K562 (cell line): ENCODE measurements around the gene DLGAP1. TPM values are rescaled to one million over a fixed set of nuclear protein-coding genes. Genes with fewer than 3 reads are reported as not detected.

ENCODE experiments used
- ATAC-seq: fragments of 200-7000 bp; cut with Tn5 transposase; 3 replicates; pipeline ENCODE4 v1.9.1; 2020; ENCODE audit warnings: moderate library complexity
- BruUV-seq: library from RNA; stranded (reverse); fragments of 400-500 nt; replicated peaks from 2 replicates; lab custom pipeline; 2021; lab: Mats Ljungman, UMichigan
- CTCF ChIA-PET: fragments of 300-600 bp; formaldehyde crosslinking; extraction: SDS; loops from one replicate; lab custom pipeline; 2021; ENCODE audit warnings: low intra/inter-chr PET ratio; lab: Yijun Ruan, JAX
- POLR2A ChIA-PET: fragments of 300-600, 350-650 bp; sonication (Branson Sonifier 250); formaldehyde crosslinking; extraction: SDS; loops from one replicate; lab custom pipeline; 2021; ENCODE audit warnings: antibody characterized with exemption, inconsistent platforms; lab: Yijun Ruan, JAX
- DNase-seq, 4 experiments: peaks; one replicate each; pipeline versions ENCODE4 v3.0.0 to v3.0.0-alpha.2; 2011 to 2018; ENCODE audit warnings: low spot score in 3 of 4, mixed read lengths in 3 of 4; ENCODE audit errors: extremely low read depth in 1 of 4
- FAIRE-seq: peaks from 2 replicates; lab custom pipeline; 2011; peaks lifted over from hg19 to GRCh38; lab: Jason Lieb, UNC
- H2AFZ ChIP-seq: 2 replicates; pipeline ENCODE4 v1.6.0; 2011; ENCODE audit warnings: low read depth, low read length, control low read depth, inconsistent platforms
- H3K27ac ChIP-seq: fragments of 200-600 bp; 3 replicates; pipeline ENCODE4 v1.8.0; 2011; ENCODE audit warnings: low read depth, mild to moderate bottlenecking, control low read depth, inconsistent platforms, low read length, moderate library complexity, mixed read lengths; ENCODE audit errors: extremely low read depth
- H3K27me3 ChIP-seq, 2 experiments: fragments of 300-600 bp in 1 of 2; 2 replicates in 1 of 2; 3 replicates in 1 of 2; pipeline versions ENCODE4 v1.6.0 to v1.8.0; 2011; ENCODE audit warnings: inconsistent platforms in 2 of 2, low read length in 2 of 2, mild to moderate bottlenecking in 1 of 2, mixed read lengths in 1 of 2, moderate library complexity in 1 of 2; ENCODE audit not compliant: control insufficient read depth in 2 of 2, insufficient read depth in 2 of 2
- H3K36me3 ChIP-seq: fragments of 300-600 bp; 3 replicates; pipeline ENCODE4 v1.8.0; 2011; ENCODE audit warnings: mild to moderate bottlenecking, low read length, inconsistent platforms; ENCODE audit not compliant: control insufficient read depth, insufficient read depth
- H3K4me1 ChIP-seq, 2 experiments: fragments of 200-600 bp in 1 of 2; replicated peaks in 1 of 2; 2 replicates in 1 of 2; 3 replicates in 1 of 2; pipeline versions ENCODE4 v1.5.1 to v1.8.0; 2011; ENCODE audit warnings: inconsistent platforms in 2 of 2, low read length in 2 of 2, mild to moderate bottlenecking in 1 of 2, mixed read lengths in 1 of 2, moderate library complexity in 1 of 2; ENCODE audit not compliant: control insufficient read depth in 2 of 2, insufficient read depth in 2 of 2
- H3K4me2 ChIP-seq: 2 replicates; pipeline ENCODE4 v1.6.1; 2011; ENCODE audit warnings: low read length, control low read depth, inconsistent platforms, mixed read lengths; ENCODE audit not compliant: insufficient read depth
- H3K4me3 ChIP-seq: fragments of 200-600 bp; sonication (generic), shearing (Covaris generic); 2 replicates; pipeline ENCODE4 v1.5.1; 2016; ENCODE audit warnings: control low read depth, inconsistent platforms
- H3K79me2 ChIP-seq: fragments of 200-600 bp; 3 replicates; pipeline ENCODE4 v1.8.0; 2011; ENCODE audit warnings: low read length, inconsistent platforms; ENCODE audit not compliant: control insufficient read depth, insufficient read depth
- H3K9ac ChIP-seq, 2 experiments: 2 replicates each; pipeline versions ENCODE4 v1.6.0 to v1.6.1; 2011; ENCODE audit warnings: low read depth in 2 of 2, low read length in 2 of 2, control low read depth in 1 of 2, inconsistent platforms in 1 of 2, mild to moderate bottlenecking in 1 of 2, mixed read lengths in 1 of 2; ENCODE audit not compliant: insufficient read depth in 1 of 2
- H3K9me1 ChIP-seq: one replicate; pipeline ENCODE4 v1.6.0; 2011; ENCODE audit warnings: inconsistent platforms, mild to moderate bottlenecking, low read length, moderate library complexity; ENCODE audit not compliant: control insufficient read depth, insufficient read depth
- H3K9me3 ChIP-seq: replicated peaks from 2 replicates; pipeline ENCODE4 v1.5.1; 2011; ENCODE audit warnings: low read depth, low read length, inconsistent platforms; ENCODE audit not compliant: control insufficient read depth, insufficient read depth
- H4K20me1 ChIP-seq: replicated peaks from 2 replicates; pipeline ENCODE4 v1.6.1; 2011; ENCODE audit warnings: low read length, inconsistent platforms, mixed read lengths; ENCODE audit not compliant: control insufficient read depth, insufficient read depth
- CHD1 ChIP-seq: fragments of 200-600 bp; sonication (generic); IDR thresholded peaks from one replicate; pipeline ENCODE4 v1.6.1; 2012; ENCODE audit warnings: mild to moderate bottlenecking, moderate library complexity, low read length, inconsistent platforms
- ERF ChIP-seq: fragments of 450-650 bp; formaldehyde crosslinking; IDR thresholded peaks from 2 replicates; pipeline ENCODE4 v1.4.0; 2020; ENCODE audit warnings: mild to moderate bottlenecking, mixed read lengths
- ETV1 ChIP-seq: fragments of 450-650 bp; conservative IDR thresholded peaks from 2 replicates; pipeline ENCODE4 v1.6.1; 2016; ENCODE audit warnings: missing genetic modification characterization, control low read depth, low read depth, missing compliant biosample characterization
- FOXA3 ChIP-seq, 2 experiments: fragments of 450-650 bp in 1 of 2; sonication (generic) in 1 of 2; formaldehyde crosslinking; IDR thresholded peaks in 1 of 2; conservative IDR thresholded peaks in 1 of 2; 2 replicates each; pipeline versions ENCODE4 v1.4.0 to v1.8.0; 2020 to 2022; ENCODE audit warnings: mild to moderate bottlenecking in 2 of 2, missing genetic modification reagents in 1 of 2
- GABPB1 ChIP-seq: sonication (generic); formaldehyde crosslinking; IDR thresholded peaks from 2 replicates; pipeline ENCODE4 v1.8.0; 2022; ENCODE audit warnings: mild to moderate bottlenecking, missing genetic modification reagents
- JUNB ChIP-seq: fragments of 450-650 bp; formaldehyde crosslinking; conservative IDR thresholded peaks from 2 replicates; pipeline ENCODE4 v1.4.0; 2020; ENCODE audit warnings: mild to moderate bottlenecking
- MAFK ChIP-seq: IDR thresholded peaks from 2 replicates; pipeline ENCODE4 v1.6.1; 2011; ENCODE audit warnings: low read length, improper control_type of control experiment
- MCM5 ChIP-seq: fragments of 450-650 bp; IDR thresholded peaks from 2 replicates; pipeline ENCODE4 v1.6.1; 2016; ENCODE audit warnings: low read depth
- MEF2D ChIP-seq: conservative IDR thresholded peaks from 2 replicates; pipeline ENCODE4 v1.6.1; 2016; ENCODE audit warnings: low read depth, missing genetic modification characterization, missing compliant biosample characterization
- PHTF2 ChIP-seq: fragments of 250-450 bp; sonication (Bioruptor Pico); IDR thresholded peaks from 2 replicates; pipeline ENCODE4 v1.5.0; 2021; ENCODE audit warnings: mild to moderate bottlenecking
- POLR2AphosphoS5 ChIP-seq: IDR thresholded peaks from 2 replicates; pipeline ENCODE4 v1.6.1; 2011; ENCODE audit warnings: mild to moderate bottlenecking, low read depth, low read length, moderate library complexity; ENCODE audit not compliant: control insufficient read depth, insufficient read depth
- PTRF ChIP-seq: fragments of 450-650 bp; IDR thresholded peaks from 2 replicates; pipeline ENCODE4 v1.6.1; 2016; ENCODE audit warnings: mild to moderate bottlenecking, missing genetic modification characterization, missing compliant biosample characterization
- RCOR1 ChIP-seq, 2 experiments: IDR thresholded peaks; 2 replicates each; pipeline ENCODE4 v1.6.1; 2012; ENCODE audit warnings: low read depth in 2 of 2, low read length in 2 of 2, borderline replicate concordance in 1 of 2, improper control_type of control experiment in 1 of 2
- RNF2 ChIP-seq: sonication (generic); IDR thresholded peaks from 2 replicates; pipeline ENCODE4 v1.6.1; 2016
- STAT5A ChIP-seq: IDR thresholded peaks from 2 replicates; pipeline ENCODE4 v1.6.1; 2012; ENCODE audit warnings: low read length, inconsistent platforms, borderline replicate concordance
- ZNF165 ChIP-seq: fragments of 250-450 bp; sonication (Bioruptor Pico); IDR thresholded peaks from 2 replicates; pipeline ENCODE4 v1.4.0; 2020; ENCODE audit warnings: borderline replicate concordance
- ZNF551 ChIP-seq: fragments of 250-450 bp; sonication (Bioruptor Pico); IDR thresholded peaks from 2 replicates; pipeline ENCODE4 v1.5.0; 2021; ENCODE audit warnings: mild to moderate bottlenecking, moderate library complexity
- ZNF707 ChIP-seq: fragments of 250-450 bp; sonication (Bioruptor Pico); conservative IDR thresholded peaks from 2 replicates; pipeline ENCODE4 v1.8.0; 2022; ENCODE audit warnings: inconsistent platforms, mild to moderate bottlenecking, moderate library complexity
- WGBS: fragments of 100-300 bp; shearing (Covaris generic); methylation state at CpG from one replicate; pipeline ENCODE4 v1.1.6; 2016; ENCODE audit warnings: low coverage, mixed read lengths; ENCODE audit not compliant: insufficient coverage; ENCODE audit errors: missing lambda C conversion rate; 5-methylcytosine and 5-hydroxymethylcytosine counted together
- in situ Hi-C: fragments of 300-500 bp; cut with MboI; formaldehyde crosslinking; loops from 4 replicates; pipeline ENCODE4 v1.15.0; 2018; ENCODE audit warnings: inconsistent platforms, mixed read lengths
- intact Hi-C: fragments of 100-400 bp; cut with micrococcal nuclease; formaldehyde crosslinking; loops from 2 replicates; pipeline ENCODE4 v1.14.2; 2022
- polyA plus RNA-seq, 8 experiments: library from polyadenylated mRNA; depleted of rRNA in 4 of 8; stranded (reverse) in 5 of 8; unstranded in 3 of 8; fragments of >200 nt; fragmentation: Nextera tagmentation in 2 of 8; fragmentation: Illumina TruSeq in 1 of 8; extraction: Ambion mirVana in 2 of 8; extraction: Trizol in 1 of 8; gene quantifications; 2 replicates each; pipeline versions ENCODE4 v1.2.1 to v1.2.3, GENCODE V29; 2011 to 2014; ENCODE audit warnings: inconsistent platforms in 1 of 8, missing spikeins in 1 of 8
- total RNA-seq, 7 experiments: library from RNA; depleted of rRNA in 6 of 7; stranded (reverse); fragments of >200 nt in 6 of 7; fragmentation: Illumina TruSeq in 2 of 7; extraction: Trizol in 2 of 7; gene quantifications; 2 replicates each; pipeline versions ENCODE4 v1.2.1 to v1.2.3, GENCODE V29; 2011 to 2021; ENCODE audit warnings: low replicate concordance in 1 of 7
- TF ChIP-seq, protein P1 (sequence below): sonication (generic); formaldehyde crosslinking; IDR thresholded peaks from 2 replicates; pipeline ENCODE4 v1.8.0; 2022; ENCODE audit warnings: mild to moderate bottlenecking, missing genetic modification reagents

The DLGAP1 gene
- total and polyA plus RNA-seq, 9 of the 15 experiments (the other 6 are each of a cell fraction or from before 2014, with no cell fraction given) = 0.04 to 0.22 (median 0.08) TPM

DNA sequence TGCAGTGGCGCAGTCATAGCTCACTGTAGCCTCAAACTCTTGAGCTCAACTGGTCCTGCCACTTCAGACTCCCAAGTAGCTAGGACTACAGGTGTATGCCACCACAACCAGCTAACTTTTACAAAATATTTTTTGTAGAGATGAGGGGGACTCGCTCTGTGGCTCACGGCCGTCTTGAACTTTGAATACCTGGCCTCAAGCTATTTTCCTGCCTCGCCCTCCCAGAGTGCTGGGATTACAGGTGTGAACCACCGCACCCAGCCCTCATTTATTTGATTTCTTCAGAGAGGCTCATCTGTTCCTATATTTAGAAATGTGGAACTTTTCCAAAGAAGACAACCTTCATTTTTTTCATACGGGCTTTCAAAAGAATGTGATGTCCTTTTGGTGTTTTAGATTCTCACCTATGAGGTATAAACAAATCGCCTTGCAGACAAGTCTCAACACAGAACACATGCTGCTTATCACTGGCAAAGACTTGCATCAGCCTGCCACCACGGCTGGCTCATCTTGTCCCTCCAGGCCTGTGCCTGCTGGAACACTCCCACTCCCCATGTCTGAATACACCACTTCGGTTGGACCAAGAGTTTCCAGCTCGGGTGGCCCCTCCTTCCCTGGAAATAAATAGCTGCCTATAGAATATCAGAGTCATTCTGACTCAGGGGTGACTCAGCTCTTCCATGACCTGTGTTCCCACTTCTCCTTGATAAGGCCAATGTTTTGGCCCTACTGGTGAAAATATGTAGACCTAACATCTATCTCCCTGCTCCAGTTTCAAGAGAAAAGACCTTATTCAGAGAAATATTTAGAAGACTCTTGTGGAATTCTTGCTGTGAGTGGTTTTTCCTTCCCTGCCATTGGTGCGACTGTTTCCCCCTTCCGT, 802.5 kb downstream of the DLGAP1 start:
- H3K9me1 ChIP-seq = no peaks in the 10 kb centered on the region
- ChIA-PET POLR2A (interaction anchor here (0.5 to 6.3 kb wide), 33 partner anchors 9 to 634 kb away, joined by 3 to 80 read pairs (median 5); no protein-coding TSS in a partner anchor), CTCF (interaction anchor here (1.0 kb wide), 1 partner anchor 14 kb away, joined by 5 read pairs; no protein-coding TSS in a partner anchor)
- no peaks in the 10 kb centered on the region for H4K20me1 ChIP-seq
- peak overlapping the region; percentile 100 for H3K4me2 ChIP-seq
- H3K9ac ChIP-seq = peak overlapping the region; percentile 15 to 84; a peak in 3 of 4 replicates
- peak; percentile 96 for FAIRE-seq
- no peaks in the 10 kb centered on the region; the same call in 2 of the 3 replicates for H3K36me3 ChIP-seq
- no peaks in the 10 kb centered on the region; the same call in 1 of the 2 replicates for H3K9me3 ChIP-seq
- intact Hi-C loops = loop anchor here (1.0 to 2.0 kb wide), 5 partner anchors 9 to 58 kb away; no protein-coding TSS in a partner anchor
- peaks cover 29% of the 10 kb centered on the region for H3K79me2 ChIP-seq
- WGBS = 18% methylated on average over 13 of the region's 13 CpGs
- H3K27ac ChIP-seq = peak overlapping the region; percentile 83
- TSS peak; percentile 84 for BruUV-seq
- in situ Hi-C loops = no loop called here
- H3K4me1 ChIP-seq = peaks cover 57 to 64% of the 10 kb centered on the region in 2 experiments
- no peak overlapping the region for H2AFZ ChIP-seq
- H3K27me3 ChIP-seq = no peaks in the 10 kb centered on the region; a peak in 1 of 5 replicates
- H3K4me3 ChIP-seq = peak overlapping the region; percentile 43
- ATAC-seq = peak; percentile 86
- peak; percentile 97 to 100 (median 98) for DNase-seq
- peak; percentile 94 for TF ChIP-seq JUNB
- TF ChIP-seq PTRF (tag) = no peak
- peak; percentile 90 for TF ChIP-seq STAT5A
- TF ChIP-seq POLR2AphosphoS5 = peak; percentile 93
- peak in 1 of 2 experiments; percentile 61; a peak in 1 of 4 replicates for TF ChIP-seq FOXA3 (CRISPR knock-in tag; conservative IDR thresholded peaks at IDR 0.05 in 1 of 2, IDR thresholded peaks at IDR 0.05 in 1 of 2)
- peak; percentile 88 for TF ChIP-seq PHTF2
- TF ChIP-seq CHD1 = peak; percentile 20
- TF ChIP-seq ETV1 (tag) = peak; percentile 59; the same call in 1 of the 2 replicates
- peak; percentile 14; the same call in 1 of the 2 replicates for TF ChIP-seq ERF (CRISPR knock-in tag)
- TF ChIP-seq ZNF551 = no peak
- TF ChIP-seq MAFK = peak; percentile 98
- peak; percentile 24 to 78; a peak in 3 of 4 replicates for TF ChIP-seq RCOR1 (IDR thresholded peaks at IDR 0.05; ENCODE audit: borderline replicate concordance in 1 of 2, low read depth in 2 of 2, low read length in 2 of 2)
- TF ChIP-seq ZNF707 (CRISPR knock-in tag) = 0 out of 2 replicates have a peak, but pooled peaks have one; percentile 22
- TF ChIP-seq ZNF165 (CRISPR knock-in tag) = 0 out of 2 replicates have a peak, but pooled peaks have one; percentile 65
- TF ChIP-seq MEF2D (tag) = peak; percentile 93
- peak; percentile 99 for TF ChIP-seq RNF2
- TF ChIP-seq, protein P1, sequence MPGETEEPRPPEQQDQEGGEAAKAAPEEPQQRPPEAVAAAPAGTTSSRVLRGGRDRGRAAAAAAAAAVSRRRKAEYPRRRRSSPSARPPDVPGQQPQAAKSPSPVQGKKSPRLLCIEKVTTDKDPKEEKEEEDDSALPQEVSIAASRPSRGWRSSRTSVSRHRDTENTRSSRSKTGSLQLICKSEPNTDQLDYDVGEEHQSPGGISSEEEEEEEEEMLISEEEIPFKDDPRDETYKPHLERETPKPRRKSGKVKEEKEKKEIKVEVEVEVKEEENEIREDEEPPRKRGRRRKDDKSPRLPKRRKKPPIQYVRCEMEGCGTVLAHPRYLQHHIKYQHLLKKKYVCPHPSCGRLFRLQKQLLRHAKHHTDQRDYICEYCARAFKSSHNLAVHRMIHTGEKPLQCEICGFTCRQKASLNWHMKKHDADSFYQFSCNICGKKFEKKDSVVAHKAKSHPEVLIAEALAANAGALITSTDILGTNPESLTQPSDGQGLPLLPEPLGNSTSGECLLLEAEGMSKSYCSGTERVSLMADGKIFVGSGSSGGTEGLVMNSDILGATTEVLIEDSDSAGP = no peak
- no peak for TF ChIP-seq MCM5
- peak; percentile 63; the same call in 1 of the 2 replicates for TF ChIP-seq GABPB1 (CRISPR knock-in tag)
